AG08396 (cell line): ENCODE data around the gene HOXD9.

ENCODE experiments used
- DNase-seq: peaks from one replicate; pipeline ENCODE4 v3.0.0; 2012; ENCODE audit warnings: low spot score, mixed read lengths

The HOXD9 gene

GRCh38 chr2:176098366-176099158, 24.0 kb upstream of the HOXD9 start:
- DNase-seq = no peak

GRCh38 chr2:176099159-176099727, 23.3 kb upstream of the HOXD9 start:
- no peak for DNase-seq

GRCh38 chr2:176099728-176100546, 22.6 kb upstream of the HOXD9 start, which contains the start of gene HOXD12:
Gene HOXD12, plus strand, starts transcription at chr2:176099795. Its CDS starts 7 bp downstream, at chr2:176099802.
- no peak for DNase-seq

GRCh38 chr2:176100547-176101140, 21.9 kb upstream of the HOXD9 start:
- no peak for DNase-seq

- no peak for DNase-seq
Observed at GRCh38 chr2:176101216-176101830, 21.2 kb upstream of the HOXD9 start.

- DNase-seq = no peak
Observed at GRCh38 chr2:176101842-176102241, 20.7 kb upstream of the HOXD9 start.

- no peak for DNase-seq
Observed at GRCh38 chr2:176102309-176102866, 20.1 kb upstream of the HOXD9 start.

- DNase-seq = no peak
Observed at GRCh38 chr2:176103194-176103593, 19.3 kb upstream of the HOXD9 start.

- no peak for DNase-seq
Observed at GRCh38 chr2:176103742-176104315, 18.7 kb upstream of the HOXD9 start.

GRCh38 chr2:176104316-176105077, 18.0 kb upstream of the HOXD9 start:
- DNase-seq = no peak

GRCh38 chr2:176105078-176105729, 17.3 kb upstream of the HOXD9 start:
- DNase-seq = no peak

- DNase-seq = no peak
Observed at GRCh38 chr2:176105730-176106580, 16.6 kb upstream of the HOXD9 start.

- DNase-seq = no peak
Observed at GRCh38 chr2:176106581-176107539, 15.7 kb upstream of the HOXD9 start, which contains the start of gene HOXD11. Gene HOXD11, plus strand, starts transcription at chr2:176107280. Its CDS starts 76 bp downstream, at chr2:176107356.

GRCh38 chr2:176107731-176108181, 14.8 kb upstream of the HOXD9 start:
- DNase-seq = no peak

GRCh38 chr2:176109192-176109901, 13.2 kb upstream of the HOXD9 start:
- no peak for DNase-seq

GRCh38 chr2:176109946-176110345, 12.6 kb upstream of the HOXD9 start:
- no peak for DNase-seq
